Globus pallidus (tissue), 1 donor: Measurements from ENCODE around the gene PPM1M.
A peak's percentile ranks its signal among the peaks of the same experiment; 100 is the strongest.

Experiments used
- DNase-seq: peaks from one replicate; pipeline ENCODE4 v3.0.0-alpha.2; 2015; ENCODE audit warnings: low spot score

The PPM1M gene

DNA sequence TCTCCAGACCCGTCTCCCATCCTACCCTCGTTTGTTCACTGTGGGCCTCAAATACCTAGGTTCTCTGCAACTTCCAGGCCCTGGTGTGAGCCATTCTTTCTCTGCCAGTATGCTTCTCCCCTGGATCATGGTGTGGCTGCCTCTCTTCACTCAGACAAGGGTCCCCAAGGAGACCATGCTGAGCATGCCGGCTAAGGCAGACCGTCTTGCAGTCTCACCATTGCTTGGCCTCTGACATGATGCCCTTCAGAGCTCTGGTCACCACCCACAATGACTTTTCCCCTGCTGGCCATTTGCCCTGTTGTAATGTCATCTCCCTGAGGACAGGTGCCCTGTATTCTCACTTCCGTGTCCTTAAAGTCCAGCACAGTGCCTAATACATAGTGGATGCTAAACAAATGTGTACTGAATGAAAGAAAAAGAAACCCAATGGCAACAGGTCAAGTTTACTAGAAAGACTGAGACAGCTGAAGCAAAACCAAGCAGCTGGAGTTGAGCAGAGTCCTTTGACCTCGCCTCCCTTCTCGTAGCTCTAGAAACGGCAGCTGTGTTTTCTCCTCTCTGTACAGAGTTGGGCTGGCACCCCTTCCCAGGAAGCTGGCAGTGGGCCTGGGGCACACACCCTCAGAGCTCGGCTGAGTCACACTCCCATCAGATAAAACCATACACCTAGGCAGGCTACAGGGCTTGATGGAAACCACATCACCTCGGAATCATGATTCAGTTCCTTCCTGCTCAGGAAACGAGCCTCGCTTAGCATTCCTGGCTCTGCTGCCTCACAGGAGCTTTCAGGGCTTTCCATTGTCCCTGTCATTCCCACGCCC is 28.8 kb upstream of the PPM1M start:
- no peak for DNase-seq

DNA sequence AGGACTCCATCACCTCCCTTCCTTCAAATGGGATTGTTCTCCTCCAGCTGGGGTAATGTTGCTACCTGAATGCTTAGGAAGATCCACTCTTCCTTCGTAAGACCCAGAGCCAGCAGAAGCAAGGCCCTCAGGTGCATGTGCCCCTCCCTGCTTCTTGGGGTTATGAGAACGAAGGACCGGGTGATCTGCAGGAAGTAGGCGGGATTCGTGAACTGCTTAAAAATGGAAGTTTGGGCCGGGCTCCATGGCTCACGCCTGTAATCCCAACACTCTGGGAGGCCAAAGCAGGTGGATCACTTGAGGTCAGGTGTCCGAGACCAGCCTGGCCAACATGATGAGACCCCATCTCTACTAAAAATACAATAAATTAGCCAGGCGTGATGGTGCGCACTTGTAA is 28.2 kb upstream of the PPM1M start:
- DNase-seq: no peak

DNA sequence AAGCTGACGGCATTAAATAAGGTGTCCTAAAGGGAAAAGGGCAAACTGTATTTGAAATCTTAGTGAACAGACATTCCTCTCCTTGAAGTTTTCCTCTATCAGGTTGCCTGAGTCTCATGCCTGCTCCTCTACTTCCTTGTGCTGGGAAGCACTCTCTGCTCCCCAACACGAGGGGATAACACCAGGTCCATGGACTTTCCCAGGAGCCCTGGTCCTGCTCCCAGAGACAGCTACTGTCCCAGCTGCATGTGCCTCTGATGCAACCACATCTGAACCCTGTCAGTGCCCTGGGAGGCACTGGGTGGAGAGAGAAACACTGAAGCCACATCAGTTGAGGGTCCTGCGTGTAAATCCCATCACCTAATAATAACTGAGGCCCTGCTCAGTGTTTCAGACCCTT is 27.5 kb upstream of the PPM1M start:
- no peak for DNase-seq

DNA sequence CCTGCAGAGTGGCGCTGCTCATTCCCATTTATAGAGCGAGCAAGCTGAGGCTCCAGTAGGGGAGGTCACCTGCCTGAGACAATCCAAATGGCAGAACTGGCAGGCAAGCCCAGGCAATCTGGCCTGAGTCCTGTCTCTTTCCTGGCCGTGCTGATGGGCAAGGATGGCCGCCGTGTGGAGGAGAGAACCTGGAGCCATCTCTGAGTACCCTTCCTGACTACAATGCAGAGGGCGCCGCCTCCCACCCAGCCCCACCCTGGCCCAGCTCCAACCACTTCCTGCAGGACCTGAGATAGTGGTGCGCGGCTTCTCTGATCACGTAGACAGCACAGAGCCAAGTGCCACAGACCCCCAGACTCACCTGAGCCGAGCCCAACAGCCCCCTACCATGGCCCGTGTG is 27.1 kb upstream of the PPM1M start:
- no peak for DNase-seq

DNA sequence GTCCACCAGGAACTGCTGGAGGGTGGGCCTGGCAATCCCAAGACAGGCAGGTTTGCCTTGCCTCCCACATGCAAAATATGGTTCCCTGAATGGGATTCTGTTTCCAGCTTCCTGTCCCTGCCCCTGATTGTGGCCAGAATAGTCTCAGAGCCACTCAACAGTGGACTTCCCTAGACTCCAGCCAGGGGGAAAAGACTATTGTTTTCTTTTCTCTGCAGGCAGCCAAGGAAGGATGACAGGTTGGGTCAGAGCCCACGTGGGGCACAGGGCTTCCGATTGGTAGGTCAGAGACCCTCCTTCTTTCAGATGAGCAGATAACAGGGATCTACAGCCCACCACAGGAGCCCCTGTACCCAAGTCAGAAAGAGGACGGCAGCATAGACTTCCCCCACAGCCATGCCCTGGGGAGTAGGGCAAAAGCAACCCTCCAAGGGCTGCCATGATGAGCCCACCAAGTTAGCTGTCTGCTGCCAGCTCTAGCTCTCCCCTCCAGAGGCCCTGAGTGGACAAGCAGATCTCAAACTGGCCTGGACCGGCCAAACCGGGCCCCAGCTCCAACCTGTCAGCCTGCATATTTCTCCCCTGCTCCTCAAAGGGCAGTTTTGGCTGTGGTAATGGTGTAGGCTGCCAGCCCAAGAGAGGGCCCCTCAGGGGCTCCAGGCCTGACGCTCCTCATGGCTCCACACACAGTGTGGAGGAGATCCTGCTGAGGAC is 26.5 kb upstream of the PPM1M start:
- DNase-seq: no peak

DNA sequence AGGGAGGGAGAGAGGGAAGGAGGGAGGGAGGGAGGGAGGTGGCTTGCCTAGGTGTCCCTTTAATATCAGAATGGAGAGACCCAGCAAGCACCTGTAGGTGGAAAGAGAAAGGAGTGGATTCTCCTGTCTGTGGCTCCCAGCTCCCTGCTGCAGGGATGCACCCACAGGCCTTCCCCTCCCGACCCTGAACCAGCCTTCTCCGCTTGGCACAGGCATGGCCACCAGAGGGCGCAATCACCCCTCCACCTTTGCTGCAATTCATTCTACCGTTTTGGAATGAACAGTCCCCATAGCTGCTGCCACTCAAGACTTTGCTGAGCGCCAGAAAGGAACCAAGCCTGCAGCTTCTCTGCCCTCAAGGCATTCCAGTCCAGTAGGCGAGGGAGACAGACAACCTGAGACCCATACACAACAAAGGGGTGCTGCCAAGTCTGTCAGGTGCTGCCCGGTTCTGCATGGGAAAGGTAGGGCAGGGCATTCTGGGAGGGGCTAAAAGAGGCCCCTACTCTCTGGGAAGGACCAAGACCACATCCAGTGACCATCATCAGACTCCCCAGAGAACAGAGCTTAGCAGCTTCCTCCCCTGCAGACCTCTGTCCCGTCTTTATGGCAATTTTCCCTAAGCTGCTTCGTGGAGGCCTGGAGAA is 25.1 kb upstream of the PPM1M start:
- peak; percentile 65 for DNase-seq

DNA sequence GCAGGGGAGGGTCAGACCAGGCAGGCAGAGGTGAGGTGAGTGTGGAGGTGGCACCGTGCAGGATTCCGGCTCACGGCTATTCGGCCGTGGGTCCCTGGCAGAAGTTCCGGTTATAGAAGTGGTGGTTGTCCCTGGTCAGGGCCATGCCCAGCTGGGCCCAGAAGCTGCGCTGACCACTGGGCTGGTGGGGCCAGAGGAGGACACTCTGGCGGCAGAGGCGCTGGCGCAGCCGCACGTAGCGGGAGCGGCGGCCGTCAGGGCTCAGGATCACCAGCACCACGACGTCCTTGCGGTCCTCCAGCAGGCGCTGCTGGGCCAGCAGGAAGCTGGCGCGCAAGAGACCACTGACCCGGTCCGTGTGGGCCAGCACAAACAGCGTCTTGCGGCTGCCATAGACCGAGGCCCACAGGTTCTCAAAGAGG is 24.4 kb upstream of the PPM1M start:
- no peak for DNase-seq

DNA sequence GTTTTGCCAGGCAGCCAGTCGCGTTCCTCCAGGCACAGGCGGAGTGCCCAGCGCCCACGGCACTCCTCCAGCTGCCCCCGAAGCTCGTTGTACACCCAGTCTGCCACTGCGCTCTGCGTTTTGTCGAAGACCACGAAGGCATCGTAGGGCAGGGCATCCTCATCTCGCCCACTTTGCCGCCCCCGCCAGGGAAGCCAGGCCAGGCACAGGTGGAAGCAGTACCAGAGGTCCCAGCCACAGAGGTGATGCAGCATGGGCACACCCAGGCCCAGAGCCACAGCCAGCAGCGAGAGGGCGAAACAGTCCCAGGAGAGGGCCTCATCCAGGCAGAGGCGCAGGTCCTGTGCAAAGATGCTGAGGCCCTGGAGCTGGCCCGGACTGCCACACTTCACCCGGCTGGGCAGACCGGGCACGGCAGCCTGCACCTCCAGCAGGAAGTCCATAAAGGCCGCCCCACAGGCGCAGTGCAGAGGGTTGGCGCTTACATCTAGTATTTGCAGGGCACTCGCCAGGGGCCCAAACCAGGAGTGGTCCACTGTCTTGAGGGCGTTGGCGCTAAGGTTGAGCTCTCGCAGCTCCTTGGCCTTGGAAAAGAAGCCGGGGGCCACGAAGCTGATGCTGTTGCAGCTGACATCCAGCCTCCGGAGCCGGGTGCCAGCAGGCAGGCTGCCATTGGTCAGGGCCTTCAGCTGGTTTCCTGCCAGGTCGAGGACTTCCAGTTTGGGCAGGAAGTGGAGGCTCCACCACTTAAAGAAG is 23.8 kb upstream of the PPM1M start:
- DNase-seq: no peak

DNA sequence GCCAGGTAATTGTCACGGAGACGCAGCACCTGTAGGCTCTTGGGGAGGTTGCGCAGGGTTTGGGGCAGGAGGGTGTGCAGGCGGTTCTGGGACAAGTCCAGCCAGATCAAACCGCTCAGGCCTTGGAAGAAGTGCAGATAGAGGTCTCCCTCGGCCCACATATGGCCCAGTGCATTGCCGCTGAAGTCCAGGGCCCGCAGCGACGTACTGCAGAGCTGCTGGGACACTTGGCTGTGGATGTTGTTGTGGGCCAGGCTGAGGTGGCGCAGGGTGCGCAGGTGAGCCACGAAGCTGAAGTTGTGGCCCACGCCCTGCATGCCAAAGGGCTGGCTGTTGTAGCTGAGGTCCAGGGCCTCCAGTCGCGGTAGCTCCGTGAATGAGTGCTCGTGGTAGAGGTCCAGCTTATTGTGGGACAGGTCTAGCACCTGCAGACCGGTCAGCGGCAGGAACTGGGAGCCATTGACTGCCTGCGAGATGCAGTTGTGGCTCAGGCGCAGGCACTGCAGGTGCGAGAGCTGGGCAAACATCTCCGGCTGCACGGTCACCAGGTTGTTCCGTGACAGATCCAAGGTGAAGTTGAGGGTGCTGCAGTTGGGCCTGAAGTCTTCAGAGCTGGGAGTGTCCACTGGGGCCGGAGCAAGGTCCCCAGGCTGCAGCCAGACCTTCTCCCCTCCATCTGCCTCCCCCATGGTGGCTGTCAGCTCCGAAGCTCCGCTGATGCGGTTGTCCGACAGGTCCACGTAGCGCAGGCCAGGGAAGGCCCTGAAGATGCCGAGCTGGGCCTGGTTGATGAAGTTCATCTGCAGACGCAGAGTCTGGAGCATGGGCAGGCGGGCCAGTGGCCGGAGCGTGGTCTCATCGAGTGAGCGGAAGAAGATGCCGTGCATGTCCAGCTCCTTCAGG is 23.0 kb upstream of the PPM1M start:
- DNase-seq: no peak

DNA sequence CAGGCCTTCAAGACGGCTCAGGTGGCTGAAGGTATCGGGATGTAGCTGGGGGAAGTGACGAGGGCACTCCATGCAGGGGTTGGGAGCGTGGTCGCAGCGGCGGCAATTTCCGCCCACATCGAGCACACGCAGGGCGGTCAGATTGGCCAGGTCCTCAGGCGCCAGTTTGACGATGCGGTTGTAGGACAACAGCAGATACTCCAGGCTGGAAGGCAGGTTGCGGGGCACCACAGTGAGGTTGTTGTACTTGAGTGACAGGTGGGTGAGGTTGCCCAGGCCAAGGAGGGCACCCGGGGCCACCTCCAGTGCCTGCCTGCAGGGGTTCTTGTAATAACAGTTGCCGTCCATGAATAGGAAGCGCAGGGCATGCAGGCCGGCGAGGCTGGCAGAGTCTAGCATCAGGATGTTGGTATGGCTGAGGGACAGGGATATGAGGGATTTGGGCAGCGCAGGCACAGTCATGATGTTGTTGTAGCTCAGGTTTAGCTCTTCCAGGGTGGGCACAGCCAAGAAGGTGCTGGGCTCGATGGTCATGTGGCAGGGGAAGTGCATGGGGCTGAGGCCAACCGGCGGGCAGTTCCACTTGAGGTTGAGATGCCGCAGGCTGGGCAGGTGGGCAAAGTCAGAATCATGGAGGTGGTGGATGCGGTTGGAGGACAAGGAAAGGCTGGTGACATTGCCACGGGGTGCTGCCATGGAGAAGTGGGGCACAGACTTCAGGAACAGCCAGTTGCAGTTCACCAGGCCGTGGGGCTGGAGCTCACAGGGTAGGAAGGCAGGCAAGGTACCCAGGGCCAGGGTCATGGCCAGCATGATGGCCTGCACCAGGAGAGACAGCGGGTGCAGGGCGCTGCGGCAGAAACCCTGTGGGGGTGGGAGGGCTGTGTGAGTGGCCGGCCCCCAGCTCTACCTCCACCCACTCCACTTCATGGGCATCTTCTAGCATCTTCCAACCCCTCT is 21.8 kb upstream of the PPM1M start:
- no peak for DNase-seq

DNA sequence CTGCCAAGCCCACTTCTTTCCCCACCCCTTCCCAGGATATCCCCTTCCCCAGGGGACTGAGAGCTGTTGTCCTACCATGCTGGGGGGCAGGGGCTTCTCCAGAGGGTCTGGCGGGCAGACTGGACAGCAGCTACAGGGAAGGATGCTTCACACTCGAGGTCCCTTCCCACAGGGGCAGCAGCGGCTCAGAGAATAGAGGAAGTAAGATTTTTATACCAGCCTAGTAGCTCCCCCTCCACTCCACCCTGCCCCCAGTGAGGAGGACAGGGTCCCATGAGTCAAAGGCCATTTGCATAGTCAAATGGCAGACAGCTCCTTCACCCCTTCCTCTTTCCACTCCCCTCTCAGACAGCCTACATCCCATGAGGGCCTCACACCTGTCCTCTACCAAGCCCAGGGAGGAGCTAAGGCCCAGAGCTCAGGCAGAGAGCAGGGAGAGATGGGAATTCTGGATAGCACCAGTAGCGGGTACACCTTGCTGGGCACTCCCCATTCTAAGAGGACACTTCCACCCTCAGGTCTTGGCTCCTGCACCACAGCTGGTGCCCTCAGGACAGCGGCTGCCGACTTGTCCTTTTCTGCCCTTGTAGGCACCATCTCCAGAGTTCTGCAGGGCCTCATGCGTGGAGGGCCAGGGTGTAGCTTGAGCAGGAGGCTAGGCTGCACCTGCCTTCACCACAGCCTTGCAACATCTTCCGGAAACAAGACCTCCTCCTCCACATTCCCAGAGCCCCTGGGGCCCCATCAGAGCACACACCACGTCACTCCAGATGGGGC is 19.9 kb upstream of the PPM1M start, which contains the start of gene TLR9:
TLR9 (minus strand) TSS at position 194 of the 777 bp plus-strand sequence; CDS start at position 78, 116 bp downstream.
- DNase-seq: no peak

DNA sequence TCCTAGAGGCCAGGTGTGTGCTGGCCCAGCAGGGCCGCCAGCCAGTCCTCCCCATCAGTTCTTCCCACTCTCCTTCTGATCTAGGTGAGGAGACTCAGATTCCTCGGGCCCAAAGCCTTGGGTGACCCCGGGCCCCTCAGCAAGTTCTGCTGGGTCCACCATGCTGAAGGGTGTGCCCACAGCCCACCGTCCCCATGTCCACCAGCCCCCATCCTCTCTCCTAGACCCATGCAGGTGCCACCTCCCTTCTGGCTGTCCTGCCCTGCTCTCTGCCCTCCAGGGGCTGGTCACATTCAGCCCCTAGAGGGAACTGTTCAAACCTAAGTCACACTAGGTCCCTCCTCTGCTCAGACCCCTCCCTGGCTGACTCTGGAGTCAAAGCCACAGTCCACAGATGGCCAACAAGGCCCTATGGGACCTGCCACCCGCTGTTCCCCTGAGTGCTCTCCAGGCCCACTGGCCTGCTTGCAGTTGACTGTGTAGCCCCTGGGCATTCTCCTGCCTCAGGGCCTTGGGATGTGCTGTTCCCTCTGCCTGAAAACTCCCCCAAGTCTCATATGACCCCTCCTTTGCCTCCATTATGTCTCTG is 19.2 kb upstream of the PPM1M start:
- no peak for DNase-seq

DNA sequence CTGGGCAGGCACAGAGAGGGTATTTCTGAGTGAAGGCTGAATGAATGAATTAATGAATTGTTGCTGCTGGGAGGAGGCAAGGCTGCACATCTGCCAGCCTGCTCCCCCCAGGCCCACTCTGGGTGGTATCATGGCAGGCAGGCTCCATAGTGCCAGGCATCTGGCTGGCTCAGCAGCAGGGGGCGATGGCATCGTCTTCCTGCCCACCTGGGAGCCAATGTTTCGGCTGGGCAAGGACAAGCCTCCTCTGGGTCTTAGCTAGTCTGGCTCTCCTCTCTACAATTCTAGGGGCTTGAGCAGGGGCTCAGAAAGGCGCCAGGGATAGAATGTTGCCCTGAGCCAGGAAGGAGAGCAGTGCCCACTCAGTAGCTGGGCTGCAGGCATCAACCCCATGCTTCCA is 18.4 kb upstream of the PPM1M start:
- no peak for DNase-seq

DNA sequence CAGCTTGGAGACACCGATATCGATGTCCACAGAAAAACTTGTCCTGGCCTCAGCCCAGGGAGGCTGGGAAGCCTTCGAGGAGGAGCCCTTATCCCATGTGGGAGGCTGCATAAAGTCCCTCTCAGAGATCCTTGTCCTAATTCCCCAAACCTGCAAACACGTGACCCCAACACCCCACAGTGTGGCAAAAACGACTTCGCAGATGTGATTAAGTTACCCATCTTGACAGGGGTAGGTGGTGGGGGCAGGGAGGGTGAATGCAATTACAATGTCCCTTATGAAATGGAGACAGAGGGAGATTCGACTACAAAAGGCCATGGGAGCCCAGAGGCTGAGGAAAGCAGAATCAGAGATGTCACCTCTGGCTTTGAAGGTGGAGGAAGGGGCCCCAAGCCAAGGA is 17.8 kb upstream of the PPM1M start:
- DNase-seq: no peak

DNA sequence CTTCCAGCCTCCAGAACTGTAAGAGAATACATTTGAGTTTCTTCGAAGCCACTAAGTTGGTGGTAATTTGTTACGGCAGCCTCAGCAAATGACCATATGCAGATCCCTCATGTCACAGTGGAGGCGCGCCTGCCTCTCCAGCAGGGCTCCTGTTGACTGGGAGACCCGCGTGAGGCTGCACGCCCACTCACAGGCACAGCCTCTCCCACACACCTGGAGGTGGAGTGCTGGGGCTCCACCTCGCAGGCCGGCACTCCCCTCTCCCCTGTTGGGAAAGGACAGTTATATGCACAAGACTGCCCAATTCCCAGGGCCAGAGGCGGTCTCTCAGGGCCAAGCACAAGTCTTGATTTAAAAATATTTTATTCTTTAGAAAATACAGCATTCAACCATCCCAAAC is 17.3 kb upstream of the PPM1M start:
- no peak for DNase-seq

DNA sequence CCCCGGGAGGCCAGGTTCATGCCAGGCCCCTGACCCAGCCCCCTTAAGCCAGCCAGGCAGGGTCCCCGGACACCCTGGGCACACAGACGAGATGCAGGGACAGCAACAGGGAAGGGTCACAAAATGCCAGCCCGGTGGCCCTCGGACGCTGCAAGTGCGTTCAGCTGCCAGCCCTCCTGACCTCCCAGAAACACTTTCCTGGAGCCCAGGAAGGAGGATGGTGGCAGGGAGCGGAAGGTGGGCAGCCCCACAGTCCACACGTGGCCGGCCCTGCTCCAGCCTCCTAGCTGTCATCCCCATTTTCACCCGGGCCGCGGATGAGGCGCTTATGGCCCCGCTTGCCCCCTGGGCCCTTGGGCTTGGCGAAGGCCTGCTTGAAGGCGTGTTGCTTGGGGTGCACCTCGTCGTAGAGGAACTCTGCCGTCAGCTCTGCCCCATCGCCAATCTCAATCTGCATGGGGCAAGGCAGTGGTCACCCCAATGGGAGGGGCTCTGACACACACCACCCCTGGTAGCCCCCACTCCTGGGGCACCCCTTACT is 16.7 kb upstream of the PPM1M start:
- no peak for DNase-seq

DNA sequence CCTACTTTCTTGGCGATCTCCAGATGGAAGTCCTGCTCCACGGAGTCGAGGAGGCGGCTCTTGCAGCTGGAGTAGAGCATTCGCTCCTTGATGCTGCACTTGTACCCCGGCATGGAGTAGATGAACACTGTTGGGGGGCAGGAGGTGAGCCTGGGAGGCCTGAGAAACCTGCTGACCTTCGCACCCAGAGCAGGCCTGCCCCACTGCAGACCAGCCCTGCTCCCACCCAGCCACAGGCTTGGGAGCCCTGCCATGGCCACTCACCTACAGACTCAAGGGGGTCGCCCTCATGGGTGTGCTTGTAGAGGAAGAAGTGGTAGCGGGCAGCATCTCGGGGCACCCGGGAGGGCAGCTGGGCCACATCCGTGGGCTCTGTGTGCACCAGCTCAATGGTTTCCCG is 15.9 kb upstream of the PPM1M start:
- no peak for DNase-seq

DNA sequence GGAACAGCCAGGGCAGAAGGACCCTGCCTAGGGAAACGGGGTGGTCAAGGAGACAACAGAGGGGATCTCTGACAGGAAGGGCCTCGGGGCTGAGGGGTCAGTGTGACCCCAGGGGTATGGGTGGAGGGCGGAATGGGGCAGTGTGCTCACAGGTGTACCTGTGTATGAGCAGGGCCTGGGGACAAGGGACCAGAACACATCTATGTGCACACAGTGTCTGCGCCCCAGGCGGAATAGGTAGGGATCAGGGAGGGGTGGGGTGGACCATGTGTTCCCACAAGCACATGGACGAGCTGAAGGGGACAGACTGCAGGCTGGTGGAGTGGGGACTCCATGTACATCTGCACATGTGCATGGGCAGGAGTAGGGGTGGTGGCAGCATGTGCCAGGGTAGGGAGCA is 15.1 kb upstream of the PPM1M start:
- no peak for DNase-seq
